ENCODE measurements around the gene ADAR. TPM values are rescaled to one million over a fixed set of nuclear protein-coding genes. Genes with fewer than 3 reads are reported as not detected.

The ADAR gene
- total and polyA plus RNA-seq, 2 donors from 2014 or later: 40.3 to 154 TPM

DNA sequence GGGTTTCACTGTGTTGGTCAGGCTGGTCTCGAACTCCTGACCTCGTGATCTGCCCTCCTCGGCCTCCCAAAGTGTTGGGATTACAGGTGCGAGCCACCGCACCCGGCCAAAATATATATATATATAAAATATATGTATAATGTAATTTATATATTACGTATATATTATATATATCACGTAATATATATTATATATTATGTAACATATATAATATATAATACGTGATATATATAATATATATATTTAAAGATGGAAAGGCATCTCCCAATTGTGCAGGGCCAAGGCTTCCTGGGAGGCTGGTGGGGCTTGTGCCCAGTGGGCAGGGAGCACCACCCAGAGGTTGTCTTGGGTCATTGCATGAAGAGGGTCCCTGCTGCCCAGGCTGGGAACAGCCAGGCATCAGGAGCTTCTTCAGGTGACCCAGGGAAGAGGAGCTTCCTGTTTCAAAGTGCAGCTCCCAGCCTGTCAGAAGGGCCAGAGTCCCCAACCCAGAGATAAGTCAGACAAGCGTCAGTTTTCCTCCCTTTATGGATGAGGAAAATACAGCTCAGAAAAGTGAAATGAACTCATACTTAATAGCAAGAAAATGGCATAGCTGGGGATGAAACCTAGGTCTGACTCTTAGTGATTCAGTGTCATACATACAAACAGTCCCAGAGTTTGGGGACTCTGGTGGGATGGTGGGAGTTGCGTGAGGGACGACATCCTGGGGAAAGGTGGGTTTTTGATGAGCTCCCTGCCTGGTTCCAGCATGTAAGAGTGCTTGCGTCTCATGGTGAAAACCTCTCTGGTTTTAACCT lies 61.5 kb downstream of the ADAR start:
- TF ChIP-seq, protein P1, sequence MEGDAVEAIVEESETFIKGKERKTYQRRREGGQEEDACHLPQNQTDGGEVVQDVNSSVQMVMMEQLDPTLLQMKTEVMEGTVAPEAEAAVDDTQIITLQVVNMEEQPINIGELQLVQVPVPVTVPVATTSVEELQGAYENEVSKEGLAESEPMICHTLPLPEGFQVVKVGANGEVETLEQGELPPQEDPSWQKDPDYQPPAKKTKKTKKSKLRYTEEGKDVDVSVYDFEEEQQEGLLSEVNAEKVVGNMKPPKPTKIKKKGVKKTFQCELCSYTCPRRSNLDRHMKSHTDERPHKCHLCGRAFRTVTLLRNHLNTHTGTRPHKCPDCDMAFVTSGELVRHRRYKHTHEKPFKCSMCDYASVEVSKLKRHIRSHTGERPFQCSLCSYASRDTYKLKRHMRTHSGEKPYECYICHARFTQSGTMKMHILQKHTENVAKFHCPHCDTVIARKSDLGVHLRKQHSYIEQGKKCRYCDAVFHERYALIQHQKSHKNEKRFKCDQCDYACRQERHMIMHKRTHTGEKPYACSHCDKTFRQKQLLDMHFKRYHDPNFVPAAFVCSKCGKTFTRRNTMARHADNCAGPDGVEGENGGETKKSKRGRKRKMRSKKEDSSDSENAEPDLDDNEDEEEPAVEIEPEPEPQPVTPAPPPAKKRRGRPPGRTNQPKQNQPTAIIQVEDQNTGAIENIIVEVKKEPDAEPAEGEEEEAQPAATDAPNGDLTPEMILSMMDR (IDR thresholded peaks at IDR 0.05; ENCODE audit: borderline replicate concordance, extremely low read depth, insufficient read depth): peak; percentile 69
- no peak overlapping the region for H3K4me3 ChIP-seq (ENCODE audit: low read length in 3 of 3)
- H3K9me3 ChIP-seq (ENCODE audit: control insufficient read depth in 2 of 3, insufficient read depth in 1 of 3, low read length in 3 of 3): no peaks in the 10 kb centered on the region
- DNase-seq: peak in 4 of 5 donors; percentile 38 to 56 (median 52)
- peak overlapping the region in 1 of 3 donors; percentile 26 for H3K9ac ChIP-seq (ENCODE audit: low read length in 3 of 3)
- no peaks in the 10 kb centered on the region for H3K27me3 ChIP-seq (ENCODE audit: control insufficient read depth, insufficient read depth, low read length)
- H3K36me3 ChIP-seq (ENCODE audit: control insufficient read depth in 2 of 3, insufficient read depth in 3 of 3, low read length in 3 of 3): peaks cover 0 to 25% (median 16%) of the 10 kb centered on the region in 3 donors
- no peak overlapping the region for H3K27ac ChIP-seq (ENCODE audit: low read depth in 2 of 2, low read length in 2 of 2)
- no peak for FAIRE-seq
- H3K4me1 ChIP-seq (ENCODE audit: control insufficient read depth in 2 of 3, insufficient read depth in 2 of 3, low read depth in 1 of 3, low read length in 3 of 3): peaks cover 0 to 10% (median 5%) of the 10 kb centered on the region in 3 donors
- intact Hi-C loops (cut with DNase I): loop anchor here (5.0 kb wide), 1 partner anchor 69 kb away; no protein-coding TSS in a partner anchor

DNA sequence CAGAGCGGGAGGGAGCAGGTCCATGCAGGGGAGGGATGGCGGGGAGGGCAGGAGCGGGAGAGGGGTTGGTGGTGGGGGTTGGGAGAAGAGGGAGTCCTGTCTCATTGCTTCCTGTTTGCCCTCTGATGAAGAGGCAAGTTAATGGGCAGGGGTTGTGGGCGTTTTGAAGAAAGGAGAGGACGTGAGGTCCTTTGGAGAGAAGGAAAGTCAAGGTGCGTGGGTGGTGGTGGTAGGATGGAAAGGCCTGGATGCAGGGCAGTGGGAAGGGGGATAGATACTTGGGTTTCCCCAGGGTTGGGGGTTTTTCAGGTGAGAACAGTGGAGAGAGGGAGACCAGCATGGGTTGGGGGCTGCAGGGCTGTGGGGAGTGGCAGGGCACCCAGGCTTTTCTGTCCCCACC lies 66.8 kb downstream of the ADAR start:
- intact Hi-C loops (cut with DNase I): no loop called here
- Histone ChIP-seq H3K9ac (ENCODE audit: low read length in 3 of 3) (no peak overlapping the region), H3K4me3 (ENCODE audit: low read length in 3 of 3) (no peak overlapping the region), H3K36me3 (ENCODE audit: control insufficient read depth in 2 of 3, insufficient read depth in 3 of 3, low read length in 3 of 3) (no peaks in the 10 kb centered on the region), H3K27ac (ENCODE audit: low read depth in 2 of 2, low read length in 2 of 2) (no peak overlapping the region), H3K27me3 (ENCODE audit: control insufficient read depth, insufficient read depth, low read length) (no peaks in the 10 kb centered on the region), H3K9me3 (ENCODE audit: control insufficient read depth in 2 of 3, insufficient read depth in 1 of 3, low read length in 3 of 3) (no peaks in the 10 kb centered on the region), H3K4me1 (ENCODE audit: control insufficient read depth in 2 of 3, insufficient read depth in 2 of 3, low read depth in 1 of 3, low read length in 3 of 3) (no peaks in the 10 kb centered on the region)
- FAIRE-seq (no peak), DNase-seq (no peak)
- TF ChIP-seq, protein P1 (IDR thresholded peaks at IDR 0.05; ENCODE audit: borderline replicate concordance, extremely low read depth, insufficient read depth): no peak

DNA sequence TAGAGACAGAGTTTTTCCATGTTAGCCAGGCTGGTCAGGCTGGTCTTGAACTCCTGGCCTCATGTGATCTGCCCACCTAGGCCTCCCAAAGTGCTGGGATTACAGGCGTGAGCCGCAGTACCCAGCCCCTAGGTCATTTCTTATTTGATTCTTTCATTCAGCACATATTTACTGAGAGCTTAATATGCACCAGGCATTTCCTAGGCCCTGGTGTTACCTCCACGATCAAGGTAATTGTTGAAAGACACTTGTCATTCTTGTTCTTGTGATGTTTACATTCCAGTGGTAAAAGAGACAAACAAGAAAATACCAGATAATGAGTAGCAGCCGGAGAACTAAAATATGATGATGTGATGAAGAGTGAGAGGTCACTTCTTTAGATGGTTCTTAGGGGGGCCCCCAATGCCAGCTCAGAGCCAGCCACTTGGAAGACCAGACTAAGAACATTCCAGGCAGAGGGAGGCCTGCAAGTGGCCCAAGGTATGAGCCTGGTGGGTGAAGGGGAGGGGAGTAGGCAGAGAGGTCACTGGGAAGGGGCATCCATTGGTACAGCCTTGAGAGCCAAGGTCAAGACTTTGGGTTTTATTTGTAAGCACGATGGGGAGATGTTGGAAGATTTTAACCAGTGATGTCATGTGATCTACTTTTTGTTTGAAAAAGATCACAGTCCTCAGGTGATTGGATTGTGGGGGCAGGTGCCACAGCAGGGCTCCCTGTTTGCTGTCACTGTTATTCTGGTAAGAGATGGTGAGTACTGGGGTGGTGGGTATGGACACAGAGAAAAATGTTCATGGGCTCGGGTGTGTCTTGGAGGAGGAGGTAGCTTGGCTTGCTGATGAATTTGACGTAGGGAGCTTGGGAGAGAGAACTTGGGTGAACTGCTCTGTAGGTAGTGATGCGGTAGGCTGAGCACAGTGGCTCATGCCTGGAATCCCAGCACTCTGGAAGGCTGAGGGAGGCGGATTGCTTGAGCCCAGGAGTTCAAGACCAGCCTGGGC lies 68.2 kb downstream of the ADAR start:
- no peak for FAIRE-seq
- TF ChIP-seq, protein P1 (IDR thresholded peaks at IDR 0.05; ENCODE audit: borderline replicate concordance, extremely low read depth, insufficient read depth): no peak
- intact Hi-C loops (cut with DNase I): no loop called here

More for the DNA sequence above, 68.2 kb downstream of the ADAR start:
- no peaks in the 10 kb centered on the region for H3K27me3 ChIP-seq (ENCODE audit: control insufficient read depth, insufficient read depth, low read length)
- no peaks in the 10 kb centered on the region for H3K4me1 ChIP-seq (ENCODE audit: control insufficient read depth in 2 of 3, insufficient read depth in 2 of 3, low read depth in 1 of 3, low read length in 3 of 3)
- no peaks in the 10 kb centered on the region for H3K9me3 ChIP-seq (ENCODE audit: control insufficient read depth in 2 of 3, insufficient read depth in 1 of 3, low read length in 3 of 3)
- no peak for DNase-seq
- H3K4me3 ChIP-seq (ENCODE audit: low read length in 3 of 3): no peak overlapping the region
- H3K9ac ChIP-seq (ENCODE audit: low read length in 3 of 3): no peak overlapping the region
- no peaks in the 10 kb centered on the region for H3K36me3 ChIP-seq (ENCODE audit: control insufficient read depth in 2 of 3, insufficient read depth in 3 of 3, low read length in 3 of 3)
- H3K27ac ChIP-seq (ENCODE audit: low read depth in 2 of 2, low read length in 2 of 2): no peak overlapping the region
